Hematopoietic multipotent progenitor cell treated with erythropoietin and hydrocortisone succinate and interleukin-3 and kit ligand, for 8 days (in vitro differentiated cells): ENCODE results near the gene UCP2.
"Not testable (repeated sequence)": the region's sequence is repeated elsewhere in the genome, so short reads cannot be mapped to it uniquely, and the experiment has no call there.

Source experiments
- DNase-seq: peaks from one replicate; pipeline ENCODE4 v3.0.0-alpha.2; 2015

Gene UCP2

GRCh38 chr11:73939096-73939495 lies 43.5 kb downstream of the UCP2 start:
- no peak for DNase-seq

DNA sequence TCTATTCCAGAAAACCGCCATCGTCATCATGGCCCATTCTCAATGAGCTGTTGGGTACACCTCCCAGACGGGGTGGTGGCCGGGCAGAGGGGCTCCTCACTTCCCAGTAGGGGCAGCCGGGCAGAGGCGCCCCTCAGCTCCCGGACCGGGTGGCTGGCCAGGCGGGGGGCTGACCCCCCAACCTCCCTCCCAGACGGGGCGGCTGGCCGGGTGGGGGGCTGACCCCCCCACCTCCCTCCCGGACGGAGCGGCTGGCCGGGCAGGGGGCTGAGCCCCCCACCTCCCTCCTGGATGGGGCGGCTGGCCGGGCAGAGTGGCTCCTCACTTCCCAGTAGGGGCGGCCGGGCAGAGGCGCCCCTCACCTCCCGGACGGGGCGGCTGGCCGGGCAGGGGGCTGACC lies 46.6 kb downstream of the UCP2 start:
- not testable (repeated sequence) for DNase-seq

DNA sequence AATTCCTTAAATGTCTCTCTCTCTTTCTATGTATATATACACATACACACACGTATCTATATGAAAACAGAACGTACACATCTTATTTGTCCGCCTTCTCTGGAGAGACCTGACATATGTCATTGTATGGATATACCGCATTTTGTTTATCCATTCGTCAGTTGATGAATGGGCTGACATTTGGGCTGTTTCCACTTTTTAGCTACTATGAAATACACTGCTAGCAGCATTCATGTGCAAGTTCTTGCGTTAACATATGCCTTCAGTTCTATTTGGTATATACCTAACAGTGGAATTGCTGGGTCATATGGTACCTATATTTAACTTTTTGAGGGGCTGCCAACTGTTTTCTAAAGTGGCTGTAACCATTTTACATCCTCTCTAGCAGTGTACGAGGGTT lies 49.9 kb downstream of the UCP2 start:
- no peak for DNase-seq

DNA sequence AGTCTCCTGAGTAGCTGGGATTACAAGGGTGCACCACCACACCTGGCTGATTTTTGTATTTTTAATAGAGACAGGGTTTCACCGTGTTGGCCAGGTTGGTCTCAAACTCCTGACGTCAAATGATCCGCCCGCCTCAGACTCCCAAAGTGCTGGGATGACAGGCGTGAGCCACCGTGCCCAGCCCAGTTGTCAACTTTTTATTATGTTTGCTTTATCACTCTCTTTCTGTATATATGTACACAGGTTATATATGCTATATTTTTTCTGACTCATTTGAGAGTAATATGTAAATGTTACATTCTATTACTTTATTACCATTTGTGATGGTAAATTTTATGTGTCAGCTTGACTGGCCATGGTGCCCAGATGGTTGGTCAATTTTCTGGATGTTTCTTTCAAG lies 50.7 kb downstream of the UCP2 start:
- no peak for DNase-seq

DNA sequence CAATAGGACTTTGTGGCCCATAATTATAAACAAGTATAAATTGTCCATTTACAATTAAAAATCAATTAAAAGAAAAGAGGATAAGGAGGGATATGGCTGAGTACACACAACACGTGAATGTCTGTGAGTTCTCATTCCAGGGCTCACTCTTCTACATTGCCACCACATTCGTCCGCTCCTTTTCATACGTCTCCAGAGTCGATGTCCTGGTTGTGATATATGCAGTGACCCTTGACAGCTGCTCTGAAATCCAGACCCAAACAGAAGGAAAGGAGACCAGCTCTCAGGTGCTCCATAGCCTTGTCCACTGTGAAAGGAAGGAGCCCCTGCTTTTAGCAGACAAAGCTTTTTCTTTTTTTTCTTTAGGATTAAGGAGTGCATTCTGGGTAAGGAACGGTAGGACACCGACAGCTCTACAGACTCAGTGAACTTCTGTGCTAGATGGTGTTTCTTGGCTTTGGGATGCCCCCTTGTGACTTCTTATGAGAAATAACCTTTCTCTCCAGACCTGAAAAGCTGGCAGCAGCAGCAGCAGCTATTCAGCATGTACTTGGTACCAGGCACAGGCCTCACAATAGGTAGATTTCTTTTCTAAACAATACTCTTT lies 51.5 kb downstream of the UCP2 start:
- peak; percentile 84 for DNase-seq

DNA sequence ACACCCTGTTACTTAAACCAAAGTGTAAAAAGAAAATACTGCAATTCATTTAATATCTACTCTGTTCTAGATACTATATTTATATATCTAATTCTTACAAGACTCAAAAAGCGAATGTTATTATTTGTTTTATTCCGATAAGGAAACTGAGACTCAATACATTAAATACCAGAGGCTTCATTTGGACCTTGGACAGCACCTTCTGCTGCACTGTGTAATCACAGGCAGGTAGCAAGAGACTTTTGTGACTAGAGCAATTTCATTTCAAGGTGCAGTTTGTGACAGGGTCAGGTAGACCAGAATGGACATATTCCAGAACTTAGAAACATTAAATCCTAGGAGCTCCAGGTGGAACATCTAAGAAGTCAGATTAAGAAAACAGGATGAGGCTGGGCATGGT lies 53.3 kb downstream of the UCP2 start:
- DNase-seq = no peak
